NT2/D1 (cell line): ENCODE data around the gene CTSO.

ENCODE experiments used
- SUZ12 ChIP-seq: IDR thresholded peaks from 2 replicates; pipeline ENCODE4 v1.6.1; 2011; ENCODE audit not compliant: insufficient read length, insufficient read depth; ENCODE audit errors: extremely low read depth
- YY1 ChIP-seq: IDR thresholded peaks from 2 replicates; pipeline ENCODE4 v1.6.1; 2011; ENCODE audit not compliant: insufficient read length, insufficient read depth
- ZNF274 ChIP-seq: IDR thresholded peaks from 2 replicates; pipeline ENCODE4 v1.6.1; 2011; ENCODE audit warnings: mild to moderate bottlenecking, low read depth, low read length

DNA sequence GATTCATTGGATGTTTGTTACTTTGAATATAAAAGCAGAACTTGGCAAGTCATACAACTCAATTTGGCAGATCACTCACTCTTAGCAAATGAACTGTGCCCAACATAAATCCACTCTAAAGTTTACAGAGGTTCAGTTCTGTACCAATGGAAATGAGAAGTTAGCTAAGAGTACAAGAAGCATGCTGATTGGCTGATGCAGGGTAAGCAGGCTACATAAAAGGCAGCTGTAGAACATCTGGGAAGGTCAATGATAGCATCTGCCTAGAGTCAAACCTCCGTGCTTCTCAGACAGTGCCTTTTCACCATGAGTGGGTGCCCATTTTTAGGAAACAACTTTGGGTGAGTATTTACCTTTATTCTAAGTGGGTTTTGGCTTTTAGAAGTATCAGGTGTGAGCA lies 50.2 kb downstream of the CTSO start, which contains the start of gene TDO2:
- TF ChIP-seq YY1, result no peak
- no peak for TF ChIP-seq ZNF274
- TF ChIP-seq SUZ12, result no peak
